ENCODE results near the gene SERPINA5.

DNA sequence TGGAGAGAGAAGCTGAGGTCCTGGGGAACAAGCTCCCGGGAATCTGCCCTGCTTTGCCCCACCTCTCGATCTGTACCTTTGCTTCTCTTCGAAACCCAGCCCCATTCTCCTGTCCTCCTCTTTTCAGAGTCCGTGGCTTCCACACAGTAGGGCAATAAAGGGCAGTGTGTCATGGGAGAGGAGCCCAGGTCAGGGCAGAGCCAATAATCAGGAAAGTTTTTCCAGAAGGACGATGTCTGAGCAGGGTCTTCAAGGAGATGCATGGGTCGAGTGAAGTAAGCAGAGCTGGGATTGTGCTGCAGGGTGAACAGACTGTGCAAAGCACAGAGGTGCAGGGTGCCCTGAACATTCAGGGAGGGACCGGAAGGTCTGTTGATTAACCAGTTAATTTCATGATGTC is 42.0 kb upstream of the SERPINA5 start:
- TF ChIP-seq, protein P1, sequence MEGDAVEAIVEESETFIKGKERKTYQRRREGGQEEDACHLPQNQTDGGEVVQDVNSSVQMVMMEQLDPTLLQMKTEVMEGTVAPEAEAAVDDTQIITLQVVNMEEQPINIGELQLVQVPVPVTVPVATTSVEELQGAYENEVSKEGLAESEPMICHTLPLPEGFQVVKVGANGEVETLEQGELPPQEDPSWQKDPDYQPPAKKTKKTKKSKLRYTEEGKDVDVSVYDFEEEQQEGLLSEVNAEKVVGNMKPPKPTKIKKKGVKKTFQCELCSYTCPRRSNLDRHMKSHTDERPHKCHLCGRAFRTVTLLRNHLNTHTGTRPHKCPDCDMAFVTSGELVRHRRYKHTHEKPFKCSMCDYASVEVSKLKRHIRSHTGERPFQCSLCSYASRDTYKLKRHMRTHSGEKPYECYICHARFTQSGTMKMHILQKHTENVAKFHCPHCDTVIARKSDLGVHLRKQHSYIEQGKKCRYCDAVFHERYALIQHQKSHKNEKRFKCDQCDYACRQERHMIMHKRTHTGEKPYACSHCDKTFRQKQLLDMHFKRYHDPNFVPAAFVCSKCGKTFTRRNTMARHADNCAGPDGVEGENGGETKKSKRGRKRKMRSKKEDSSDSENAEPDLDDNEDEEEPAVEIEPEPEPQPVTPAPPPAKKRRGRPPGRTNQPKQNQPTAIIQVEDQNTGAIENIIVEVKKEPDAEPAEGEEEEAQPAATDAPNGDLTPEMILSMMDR (IDR thresholded peaks at IDR 0.05; ENCODE audit: poor library complexity, severe bottlenecking) = no peak
- TF ChIP-seq EZH2 (IDR thresholded peaks at IDR 0.05; ENCODE audit: borderline replicate concordance, insufficient read depth, low read length, poor library complexity, severe bottlenecking) (no peak), EP300 (conservative IDR thresholded peaks at IDR 0.05; ENCODE audit: poor library complexity, severe bottlenecking) (no peak), POLR2AphosphoS5 (IDR thresholded peaks at IDR 0.05) (no peak)
